Fibroblast of skin of right quadriceps (primary cell): ENCODE measurements around the gene TMEM52.
"Not testable (repeated sequence)": the region's sequence is repeated elsewhere in the genome, so short reads cannot be mapped to it uniquely, and the experiment has no call there.

Source experiments
- DNase-seq: peaks from one replicate; pipeline ENCODE4 v3.0.0-alpha.2; 2013

TMEM52 gene

GRCh38 chr1:1945782-1946393, 26.8 kb upstream of the TMEM52 start:
- DNase-seq: no peak

GRCh38 chr1:1943834-1944570, 24.9 kb upstream of the TMEM52 start:
- DNase-seq: peak; percentile 6

GRCh38 chr1:1942753-1943656, 23.9 kb upstream of the TMEM52 start:
- no peak for DNase-seq

DNA sequence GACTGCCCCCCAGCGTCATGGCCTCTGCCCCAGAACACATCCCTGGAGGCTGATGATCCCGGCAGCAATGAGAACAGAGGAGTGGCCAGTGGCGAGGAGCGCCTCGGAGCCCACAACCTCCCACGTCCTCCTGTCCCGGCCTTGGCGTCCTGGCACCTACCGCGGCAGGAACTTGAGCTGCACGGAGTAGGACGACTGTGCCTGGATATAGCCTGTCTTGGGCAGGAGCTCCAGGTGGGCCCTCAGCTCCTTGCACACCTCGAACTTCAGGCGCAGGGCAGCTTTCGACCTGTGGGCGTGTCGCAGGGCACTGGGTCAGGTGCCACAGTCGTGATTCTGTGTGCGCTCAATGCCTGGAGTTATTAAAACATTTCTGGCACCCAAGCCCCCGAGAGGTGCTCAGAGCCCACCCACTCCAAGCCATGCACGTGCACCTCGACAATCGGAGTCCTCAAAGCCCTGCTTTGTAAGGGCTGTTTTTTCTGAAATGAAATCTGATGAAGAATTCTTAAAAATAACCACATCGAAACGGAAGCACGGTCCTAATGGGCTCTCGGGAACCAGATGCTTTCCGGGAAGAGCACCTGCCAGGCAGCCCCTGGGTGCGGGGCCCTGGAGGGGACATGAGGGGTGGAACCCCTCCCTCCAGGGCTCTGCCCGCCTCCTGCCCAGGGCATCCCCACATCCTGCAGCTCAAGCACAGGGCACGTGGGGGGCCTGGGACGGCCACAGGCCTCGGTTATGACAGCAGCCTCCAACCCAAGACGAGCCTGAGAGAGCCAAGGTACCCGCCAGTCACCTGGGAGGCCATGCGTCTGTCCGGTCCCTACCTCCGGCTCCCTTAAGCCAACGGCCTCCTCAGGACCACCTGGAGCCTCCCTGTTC, 23.0 kb upstream of the TMEM52 start:
- no peak for DNase-seq

GRCh38 chr1:1941211-1941841, 22.2 kb upstream of the TMEM52 start:
- no peak for DNase-seq

GRCh38 chr1:1940123-1940425, 21.0 kb upstream of the TMEM52 start:
- no peak for DNase-seq

GRCh38 chr1:1939296-1940122, 20.4 kb upstream of the TMEM52 start:
- no peak for DNase-seq

GRCh38 chr1:1938613-1939295, 19.7 kb upstream of the TMEM52 start:
- DNase-seq: no peak

DNA sequence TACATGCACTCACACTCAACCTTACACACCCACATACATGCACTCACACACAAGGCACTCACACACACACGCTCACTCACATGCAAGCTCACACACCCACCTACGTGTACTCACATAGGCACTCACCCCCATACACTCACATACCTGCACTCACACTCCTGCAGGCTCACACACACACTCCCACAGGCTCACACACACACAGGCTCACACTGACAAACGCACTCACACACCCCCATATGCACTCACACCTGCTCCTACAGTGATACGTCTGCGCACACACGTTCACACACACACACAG, 19.1 kb upstream of the TMEM52 start:
- DNase-seq: no peak

DNA sequence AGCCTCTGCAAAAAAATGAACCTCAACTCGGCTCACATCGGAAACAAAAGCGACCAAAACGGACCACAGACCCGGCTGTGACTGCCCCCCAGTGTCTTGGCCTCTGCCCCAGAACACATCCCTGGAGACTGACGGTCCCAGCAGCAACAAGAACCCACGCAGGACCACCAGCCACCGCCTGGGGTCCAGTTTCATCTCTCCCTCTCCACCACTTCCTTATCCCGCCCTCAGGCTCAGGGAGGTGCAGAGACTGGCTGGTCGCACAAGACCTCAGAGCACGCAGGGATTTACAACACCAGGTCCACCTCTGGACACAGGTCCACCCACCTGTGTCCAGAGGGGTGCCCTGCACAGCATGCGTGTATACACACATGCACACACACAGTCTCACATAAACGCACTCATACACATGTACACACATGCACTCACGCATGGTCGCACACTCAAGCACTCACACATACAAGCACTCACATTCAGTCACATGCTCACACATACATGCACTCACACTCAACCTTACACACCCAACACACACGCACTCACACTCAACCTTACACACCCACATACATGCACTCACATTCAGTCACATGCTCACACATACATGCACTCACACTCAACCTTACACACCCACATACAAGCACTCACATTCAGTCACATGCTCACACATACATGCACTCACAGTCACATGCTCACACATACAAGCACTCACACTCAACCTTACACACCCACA, 18.6 kb upstream of the TMEM52 start:
- no peak for DNase-seq

GRCh38 chr1:1937061-1937460, 18.0 kb upstream of the TMEM52 start:
- no peak for DNase-seq

DNA sequence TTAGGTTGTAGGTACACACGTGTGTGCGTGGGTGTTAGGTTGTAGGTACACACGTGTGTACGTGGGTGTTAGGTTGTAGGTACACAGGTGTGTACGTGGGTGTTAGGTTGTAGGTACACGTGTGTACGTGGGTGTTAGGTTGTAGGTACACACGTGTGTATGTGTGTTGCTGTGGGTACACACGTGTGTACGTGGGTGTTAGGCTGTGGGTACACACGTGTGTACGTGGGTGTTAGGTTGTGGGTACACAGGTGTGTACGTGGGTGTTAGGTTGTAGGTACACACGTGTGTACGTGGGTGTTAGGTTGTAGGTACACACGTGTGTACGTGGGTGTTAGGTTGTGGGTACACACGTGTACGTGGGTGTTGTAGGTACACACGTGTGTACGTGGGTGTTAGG, 15.8 kb upstream of the TMEM52 start:
- not testable (repeated sequence) for DNase-seq

DNA sequence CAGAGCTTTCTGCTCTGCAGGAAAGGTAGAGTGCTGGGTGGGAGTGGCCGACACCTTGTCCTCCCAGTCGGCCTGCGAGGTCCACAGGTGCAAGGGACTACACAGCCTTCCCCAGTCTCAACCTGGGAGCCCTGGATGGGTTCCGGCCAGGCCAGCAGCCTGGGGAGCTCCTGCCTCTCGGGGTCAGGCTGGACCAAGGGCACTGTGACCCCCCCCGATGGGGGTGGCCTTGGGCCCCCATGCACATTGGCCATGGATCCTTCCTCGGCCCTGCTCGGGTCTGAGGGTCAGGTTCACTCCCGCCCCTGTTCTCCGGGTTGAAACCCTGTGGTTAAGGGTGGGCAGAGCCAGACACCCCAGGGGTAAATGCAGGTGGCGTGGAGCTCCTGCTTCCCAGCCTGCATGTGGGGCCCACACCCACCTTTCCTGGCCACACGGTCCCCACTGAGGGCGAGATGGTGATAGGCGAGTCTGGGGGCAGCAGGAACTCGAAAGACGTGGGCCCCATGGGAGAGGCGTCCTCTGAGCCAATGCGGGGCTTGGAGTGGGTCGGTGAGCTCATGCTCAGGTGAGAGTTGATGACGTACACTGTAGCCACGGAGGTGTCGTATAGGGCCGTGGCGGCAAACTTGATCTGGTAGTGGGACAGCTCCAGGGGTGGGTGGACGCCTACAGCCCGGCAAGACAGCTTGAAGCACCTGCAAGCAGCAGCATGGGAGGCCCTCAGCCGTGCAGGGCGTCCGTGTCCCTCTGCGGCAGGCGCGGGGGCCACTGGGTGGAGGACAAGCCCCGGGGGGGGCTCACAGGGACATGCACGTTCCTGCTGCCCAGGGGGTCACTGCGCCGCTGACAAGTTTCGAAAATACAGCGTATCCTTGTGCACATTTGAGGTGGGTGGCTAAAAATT, 10.8 kb upstream of the TMEM52 start:
- no peak for DNase-seq

DNA sequence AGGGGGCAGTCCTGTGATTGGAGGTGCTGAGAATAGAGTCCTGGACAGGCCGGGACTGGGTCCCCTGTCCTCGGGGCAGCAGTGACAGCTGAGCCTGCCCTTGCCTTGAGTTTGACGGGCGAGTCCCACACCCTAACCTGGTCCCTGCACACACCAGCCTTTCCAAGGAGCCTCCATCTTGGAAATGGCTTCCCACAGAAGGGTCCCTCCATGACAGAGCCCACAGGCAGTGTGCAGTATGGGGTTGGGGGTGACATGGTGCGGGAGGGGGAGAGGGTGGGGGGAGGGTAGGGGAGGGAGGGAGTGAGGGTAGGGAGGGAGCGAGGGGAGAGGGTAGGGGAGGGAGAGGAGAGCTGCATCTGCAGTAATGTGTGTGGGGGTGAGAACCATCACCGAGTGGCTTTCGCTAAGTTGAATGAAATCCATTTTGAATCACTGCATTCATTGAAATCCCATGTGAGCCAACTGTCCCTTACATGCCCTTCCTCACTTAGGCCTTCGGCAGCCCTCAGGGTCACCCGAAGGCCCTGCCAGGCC, 10.1 kb upstream of the TMEM52 start:
- DNase-seq: no peak

- no peak for DNase-seq
These were observed 9.4 kb upstream of the TMEM52 start for GRCh38 chr1:1928231-1929101.

DNA sequence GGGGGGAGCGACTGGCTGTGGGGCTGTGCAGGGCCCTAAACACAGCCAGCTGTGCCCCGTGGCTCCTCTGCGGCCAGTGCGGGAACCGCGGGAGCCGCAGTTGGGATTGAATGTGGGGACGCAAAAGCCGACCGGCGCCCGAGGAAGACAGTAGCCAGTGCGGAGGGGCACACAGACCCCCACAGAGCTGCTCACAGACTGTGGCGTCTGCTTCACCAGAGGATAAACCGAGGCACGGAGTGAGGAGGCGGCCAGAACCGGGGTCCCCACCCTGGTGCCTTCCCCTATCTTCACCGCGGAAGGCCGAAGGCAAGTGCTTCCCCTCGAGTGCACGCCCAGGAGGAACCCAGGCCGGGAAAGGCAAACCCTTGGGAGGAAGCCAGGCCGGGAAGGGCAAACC, 8.7 kb upstream of the TMEM52 start:
- no peak for DNase-seq

- no peak for DNase-seq
These were observed 8.0 kb upstream of the TMEM52 start for GRCh38 chr1:1926886-1927660.
